Stimulated activated CD4-positive, alpha-beta T cell treated with anti-CD3 and anti-CD28 coated beads, TNF-alpha, amount 100 ng/mL, for 48 hours (primary cell): ENCODE data around the gene STX1B.
A peak's percentile ranks its signal among the peaks of the same experiment; 100 is the strongest.
"Not testable (repeated sequence)": the region's sequence is repeated elsewhere in the genome, so short reads cannot be mapped to it uniquely, and the experiment has no call there.

Source experiments
- DNase-seq, 3 donors: peaks; one replicate each; pipeline ENCODE4 v3.0.0-alpha.2; 2020; ENCODE audit warnings: low read depth in 3 of 3

STX1B gene

DNA sequence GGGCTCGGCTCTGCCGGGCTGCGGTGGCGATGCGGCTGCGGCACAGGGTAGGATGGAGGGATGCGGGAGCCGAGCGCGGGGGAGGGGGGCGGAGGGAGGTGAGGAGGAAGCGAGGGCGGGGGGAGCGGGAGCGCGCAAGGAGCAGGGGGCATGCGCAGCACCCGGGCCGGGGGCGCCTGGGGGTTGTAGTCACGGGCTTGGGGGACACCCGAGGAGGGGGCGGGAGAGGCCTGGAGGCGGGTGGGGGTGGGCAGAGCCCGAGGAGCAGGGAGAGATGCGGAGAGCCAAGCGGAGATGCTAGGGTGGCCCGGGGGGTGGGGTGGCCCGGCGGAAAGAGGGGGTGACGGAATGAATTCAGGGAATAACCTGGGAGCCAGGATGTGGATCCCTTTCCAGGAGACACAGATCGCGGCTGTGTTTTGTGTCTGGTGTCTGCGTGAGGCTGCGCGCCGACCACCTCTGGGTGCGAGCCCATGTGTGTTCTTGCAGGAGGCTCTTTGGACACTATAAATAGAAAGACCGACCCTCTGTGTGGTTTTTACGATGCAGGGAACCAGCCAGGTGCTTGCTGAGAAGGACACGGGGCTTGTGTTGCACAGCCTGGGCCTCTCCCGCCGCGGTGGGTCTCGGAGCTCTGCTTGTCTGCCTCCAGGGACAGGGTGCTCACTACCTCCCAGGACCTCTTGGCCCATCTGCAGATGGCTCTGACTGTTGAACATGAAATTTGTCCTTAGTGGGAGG lies at the start of gene STX1B:
STX1B (minus strand) TSS at position 54 of the 741 bp plus-strand sequence. CDS start 242 bp downstream, outside the sequence.
- DNase-seq = peak in 1 of 3 donors; percentile 40

DNA sequence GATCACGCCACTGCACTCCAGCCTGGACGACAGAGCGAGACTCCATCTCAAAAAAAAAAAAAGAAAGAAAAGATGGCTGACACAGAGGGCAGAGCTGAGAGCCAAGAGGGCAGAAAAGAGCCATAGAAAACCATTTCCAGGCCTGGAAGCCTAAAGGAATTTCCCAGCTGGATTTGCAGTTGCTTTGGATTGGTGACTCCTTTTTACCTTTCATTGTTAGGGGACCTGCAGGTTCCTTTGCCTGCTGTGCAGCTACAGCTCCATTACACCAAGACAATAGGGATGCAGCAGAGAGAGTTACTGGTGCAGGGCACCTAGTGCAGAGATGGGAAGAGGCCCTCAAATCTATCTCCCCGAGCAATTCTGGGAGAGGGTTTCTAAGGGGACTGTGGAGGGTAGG lies 45.2 kb upstream of the STX1B start:
- DNase-seq = no peak

DNA sequence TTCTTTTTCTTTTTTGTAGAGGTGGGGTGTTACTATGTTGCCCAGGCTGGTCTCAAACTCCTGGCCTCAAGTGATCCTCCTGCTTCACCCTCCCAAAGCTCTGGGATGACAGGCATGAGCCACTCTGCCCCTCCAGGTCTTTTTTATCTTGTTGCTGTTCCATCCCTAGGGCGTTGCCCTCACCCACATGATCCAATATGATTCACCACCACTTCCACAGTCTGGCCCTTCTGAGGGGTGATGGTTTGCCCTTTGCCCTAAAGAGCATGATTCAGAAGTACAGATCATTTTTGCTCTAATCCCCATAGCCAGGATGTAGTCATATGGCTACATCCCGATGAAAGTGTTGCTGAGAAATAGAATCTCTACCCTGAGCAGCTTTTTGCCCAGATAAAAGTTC lies 41.7 kb upstream of the STX1B start:
- no peak for DNase-seq

DNA sequence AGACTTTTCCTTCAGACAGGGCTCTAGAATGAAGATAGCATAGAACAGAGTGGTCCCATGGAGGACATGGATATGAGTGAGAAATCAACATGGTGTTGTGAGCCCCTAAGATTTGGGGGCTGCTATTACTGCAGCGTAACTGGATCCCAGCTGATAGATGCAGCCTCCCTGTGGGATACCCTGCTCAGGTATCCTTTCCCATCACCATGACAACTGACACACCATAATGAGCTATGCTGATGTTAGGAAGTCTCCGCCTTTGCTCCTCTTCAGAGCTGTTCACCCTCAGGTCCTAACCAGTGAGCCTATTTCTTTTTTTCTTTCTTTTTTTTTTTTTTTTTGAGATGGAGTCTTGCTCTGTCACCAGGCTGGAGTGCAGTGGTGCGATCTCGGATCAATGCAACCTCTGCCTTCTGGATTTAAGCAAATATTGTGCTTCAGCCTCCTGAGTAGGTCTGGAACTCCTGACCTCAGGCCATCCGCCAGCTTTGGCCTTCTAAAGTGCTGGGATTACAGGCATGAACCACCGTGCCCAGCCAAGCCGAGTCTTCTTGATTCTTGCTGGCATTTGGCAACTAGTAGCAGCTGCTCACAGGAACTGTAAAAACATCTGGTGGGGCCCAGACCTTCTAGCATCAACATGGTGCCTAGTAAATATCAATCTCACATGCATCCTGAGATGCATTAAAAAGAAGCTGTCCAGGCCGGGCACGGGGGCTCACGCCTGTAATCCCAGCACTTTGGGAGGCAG lies 40.0 kb upstream of the STX1B start:
- no peak for DNase-seq

DNA sequence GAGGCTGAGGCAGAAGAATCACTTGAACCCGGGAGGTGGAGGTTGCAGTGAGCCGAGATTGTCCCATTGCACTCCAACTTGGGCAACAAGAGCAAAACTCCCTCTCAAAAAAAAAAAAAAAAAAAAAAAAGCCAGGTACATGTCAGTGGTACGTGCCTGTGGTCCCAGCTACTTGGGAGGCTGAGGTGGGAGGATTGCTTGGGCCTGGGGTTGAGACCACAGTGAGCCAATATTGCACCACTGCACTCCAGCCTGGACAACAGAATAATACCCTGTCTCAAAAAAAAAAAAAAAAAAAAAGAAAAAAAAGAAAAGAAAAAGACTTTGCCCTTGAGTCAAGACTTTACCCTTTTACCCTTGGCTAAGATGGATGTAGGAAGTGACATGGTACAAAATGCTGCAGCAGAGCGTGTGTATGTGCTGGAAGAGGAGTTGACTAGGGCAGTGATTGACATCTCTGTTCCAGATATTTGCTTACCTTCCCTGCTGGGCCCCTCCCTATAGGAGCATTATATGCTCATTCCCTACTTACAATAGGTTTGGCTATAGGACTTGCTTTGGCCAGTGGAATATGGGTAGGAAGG lies 33.6 kb upstream of the STX1B start:
- no peak for DNase-seq

DNA sequence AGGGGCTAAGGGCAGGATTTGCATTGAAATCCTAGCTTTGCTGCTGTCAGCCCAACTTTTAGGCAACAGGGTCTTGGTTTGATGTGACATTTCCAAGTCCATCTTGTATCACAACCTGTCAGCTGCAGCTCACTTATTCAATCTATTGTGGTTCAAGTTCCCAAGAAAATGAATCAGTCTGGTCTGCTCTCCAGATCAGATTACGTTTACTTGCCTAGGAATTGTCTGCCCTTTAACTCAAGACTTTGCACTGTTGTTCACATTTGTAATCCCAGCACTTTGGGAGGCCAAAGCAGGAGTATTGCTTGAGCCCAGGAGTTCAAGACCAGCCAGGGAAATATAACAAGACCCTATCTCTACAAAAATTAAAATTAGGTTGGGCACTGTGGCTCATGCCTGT lies 32.9 kb upstream of the STX1B start:
- DNase-seq = no peak

DNA sequence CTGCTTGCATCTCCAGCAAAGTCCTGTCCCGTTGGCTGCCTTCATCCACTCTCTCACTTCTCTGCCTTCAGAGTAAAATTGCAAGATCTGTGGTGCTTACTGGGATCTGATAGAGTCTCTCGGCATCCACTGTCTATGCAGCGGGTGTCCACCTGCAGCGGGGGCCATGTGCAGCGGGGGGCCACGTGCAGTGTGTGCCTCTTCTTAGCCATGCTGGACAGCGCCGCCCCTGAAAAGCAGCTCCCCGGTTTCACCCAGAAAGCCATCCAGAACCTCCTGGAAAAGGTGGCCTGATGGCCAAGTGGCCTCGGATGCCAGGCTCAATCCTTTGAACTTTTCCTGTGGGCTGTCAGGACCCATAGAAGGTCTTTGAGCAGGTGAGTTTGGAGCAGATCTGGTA lies 32.4 kb upstream of the STX1B start:
- no peak for DNase-seq

DNA sequence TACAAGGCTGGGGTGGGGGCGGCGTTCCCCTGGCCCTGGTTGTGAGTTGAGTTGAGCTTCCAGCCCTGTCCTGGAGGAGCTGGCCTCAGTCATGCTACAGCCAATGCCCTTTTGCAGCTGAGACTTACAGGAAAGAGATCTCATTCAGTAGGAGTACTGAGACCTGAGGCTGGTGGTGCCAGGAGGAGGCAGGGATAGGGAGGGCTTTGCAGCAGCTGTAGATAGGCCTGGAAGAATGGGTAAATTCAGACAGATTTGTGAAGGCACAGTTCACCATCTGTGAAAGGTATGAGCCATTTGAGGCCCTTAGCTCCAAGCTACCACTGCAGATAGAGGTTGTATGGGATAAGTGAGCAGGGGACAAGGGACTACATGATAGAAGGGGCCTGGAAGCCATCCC lies 28.6 kb upstream of the STX1B start:
- DNase-seq = no peak

DNA sequence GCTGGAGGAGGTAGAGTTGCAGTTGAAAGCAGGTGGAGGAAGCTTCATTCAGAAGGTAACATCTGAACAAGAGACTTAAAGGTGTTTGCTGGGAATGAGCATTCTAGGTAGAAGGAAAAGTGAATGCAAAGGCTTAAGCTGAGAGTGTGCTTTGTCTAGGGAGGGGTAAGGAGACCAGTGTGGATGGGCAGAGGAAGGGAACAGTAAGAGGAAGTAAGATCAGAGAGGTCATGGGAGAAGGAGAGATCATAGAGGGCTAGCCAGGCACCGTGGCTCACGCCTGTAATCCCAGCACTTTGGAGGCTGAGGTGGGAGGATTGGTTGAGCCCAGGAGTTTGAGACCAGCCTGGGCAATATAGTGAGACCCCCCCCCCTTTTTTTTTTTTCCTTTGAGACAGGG lies 26.3 kb upstream of the STX1B start:
- DNase-seq = no peak

DNA sequence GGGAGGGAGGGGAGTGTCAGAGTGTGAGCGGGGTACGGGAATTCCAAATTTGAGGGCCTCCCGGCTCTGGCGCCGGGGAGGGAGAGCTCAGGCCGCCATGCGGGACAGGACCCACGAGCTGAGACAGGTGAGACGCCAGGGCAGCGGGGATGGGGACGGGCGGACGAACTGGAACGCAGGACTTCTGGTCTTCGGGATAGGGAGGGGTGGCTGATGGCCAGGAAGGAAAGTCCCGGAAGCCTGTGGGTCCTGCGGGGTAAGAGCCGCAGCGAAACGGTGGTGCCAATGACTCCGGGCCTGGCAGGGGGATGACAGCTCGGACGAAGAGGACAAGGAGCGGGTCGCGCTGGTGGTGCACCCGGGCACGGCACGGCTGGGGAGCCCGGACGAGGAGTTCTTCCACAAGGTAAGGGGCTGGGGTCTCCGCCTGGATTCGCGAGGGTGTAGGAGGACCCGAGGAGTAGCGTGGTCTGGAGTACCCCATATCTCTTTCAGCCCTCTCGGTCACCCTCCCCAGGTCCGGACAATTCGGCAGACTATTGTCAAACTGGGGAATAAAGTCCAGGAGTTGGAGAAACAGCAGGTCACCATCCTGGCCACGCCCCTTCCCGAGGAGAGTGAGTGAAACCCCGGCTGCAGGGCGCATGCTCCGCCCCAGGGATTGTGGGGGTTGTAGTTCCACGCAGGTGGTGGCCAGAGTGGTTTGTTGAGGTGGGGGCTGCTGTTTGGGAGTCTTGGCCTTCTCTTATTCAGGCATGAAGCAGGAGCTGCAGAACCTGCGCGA lies 23.5 kb upstream of the STX1B start:
- peak; percentile 69 to 87 (median 76) for DNase-seq

DNA sequence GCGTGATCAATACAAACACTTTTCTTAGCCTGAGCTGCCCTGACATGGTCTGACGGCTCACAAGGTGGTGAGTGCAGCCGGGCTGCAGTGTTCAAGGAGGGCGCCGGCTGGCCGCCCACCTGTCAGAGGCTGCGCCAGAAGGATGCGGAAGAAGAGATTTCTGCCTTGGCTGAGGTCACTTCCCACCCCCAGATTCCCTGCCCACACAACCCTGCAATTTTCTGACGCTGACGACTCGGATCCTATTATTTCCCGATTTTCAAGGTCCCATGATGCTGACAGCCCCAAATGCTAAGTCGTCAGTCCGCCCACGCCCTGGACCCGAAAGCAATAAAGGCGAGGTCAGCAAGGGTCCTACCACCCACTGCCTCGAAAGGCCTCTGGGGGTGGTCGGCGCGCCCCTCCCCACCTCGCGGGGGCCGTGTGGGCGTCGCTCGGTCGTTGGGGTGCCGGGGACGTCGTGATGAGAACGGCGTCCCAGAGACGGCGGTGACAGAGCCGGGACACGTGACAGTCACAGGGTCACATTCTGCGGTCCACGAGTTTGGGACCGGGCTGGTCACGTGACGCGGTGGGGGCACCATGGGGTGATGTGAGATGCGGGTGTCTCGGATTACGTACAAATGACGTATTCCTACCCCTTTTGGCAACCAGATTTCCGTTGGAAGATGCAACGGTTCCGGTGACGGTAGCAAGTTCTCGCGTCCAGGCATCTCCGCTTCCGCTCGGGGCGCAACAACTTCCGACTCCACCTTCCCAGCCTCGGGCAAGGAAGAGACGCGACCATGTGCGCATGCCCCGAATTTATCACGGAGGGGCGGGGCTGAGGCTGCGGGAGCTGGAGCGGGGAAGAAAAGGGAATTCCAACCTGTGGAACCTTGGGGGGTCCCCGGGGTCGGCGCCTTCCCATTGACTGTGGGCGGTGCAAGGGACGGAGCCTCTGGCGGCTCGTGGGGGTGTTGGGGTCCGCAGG lies 22.6 kb upstream of the STX1B start, which contains the start of gene STX4:
STX4 (plus strand) TSS at position 823 of the 973 bp plus-strand sequence. CDS start 248 bp downstream, outside the sequence.
- peak; percentile 94 to 97 (median 96) for DNase-seq

DNA sequence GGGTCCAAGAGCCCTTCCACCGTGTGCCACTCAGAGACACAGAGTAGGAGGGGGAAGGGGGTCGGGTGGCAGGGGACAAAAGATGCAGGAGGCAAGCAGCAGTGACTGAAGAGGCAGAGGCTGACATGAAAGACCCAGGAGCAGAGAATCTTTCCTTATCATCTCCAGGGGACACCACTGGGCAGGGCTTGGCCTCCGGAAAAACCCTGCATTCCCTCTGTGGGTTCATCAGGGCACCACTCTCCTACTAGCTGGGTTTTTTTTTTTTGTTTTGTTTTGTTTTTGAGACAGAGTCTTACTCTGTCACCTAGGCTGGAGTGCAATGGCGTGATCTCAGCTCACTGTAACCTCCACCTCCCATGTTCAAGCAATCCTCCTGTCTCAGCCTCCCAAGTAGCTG lies 20.8 kb upstream of the STX1B start:
- DNase-seq = no peak

DNA sequence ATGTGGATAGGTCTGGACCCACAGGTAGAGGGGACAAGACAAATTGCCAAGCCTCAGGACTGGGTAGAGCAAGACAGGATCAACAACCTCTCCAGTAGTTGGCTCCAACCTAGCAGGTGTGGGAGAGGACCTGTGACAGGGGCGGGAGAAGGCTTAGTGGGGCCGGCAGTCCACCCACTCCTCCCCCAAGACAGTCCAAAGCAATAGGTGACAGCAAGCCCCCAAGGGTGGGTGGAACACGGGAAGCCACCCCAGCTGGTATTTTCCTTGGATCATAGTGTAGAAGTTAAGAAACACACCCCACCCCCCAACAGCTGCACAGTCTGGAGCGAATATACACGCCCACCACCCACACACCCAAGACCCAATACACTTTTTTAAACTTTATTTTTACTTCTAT lies 18.8 kb upstream of the STX1B start:
- no peak for DNase-seq

DNA sequence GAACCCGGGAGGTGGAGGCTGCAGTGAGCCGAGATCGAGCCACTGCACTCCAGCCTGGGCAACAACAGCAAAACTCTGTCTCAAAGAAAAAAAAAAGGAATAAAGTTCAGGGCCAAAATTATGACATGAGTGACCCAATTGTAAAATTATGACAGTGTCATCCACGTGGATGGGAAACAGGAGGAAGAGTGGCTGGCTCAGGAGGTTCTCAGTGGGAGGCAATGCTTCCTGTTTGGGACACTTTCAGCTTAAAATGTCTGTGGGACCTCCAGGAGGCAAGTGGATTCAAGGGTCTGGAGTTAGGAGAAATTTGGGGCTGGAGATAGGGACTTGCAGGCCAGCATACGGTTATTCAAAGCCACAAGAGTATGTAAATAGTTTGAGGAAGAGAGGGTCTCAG lies 14.9 kb upstream of the STX1B start:
- DNase-seq = no peak

DNA sequence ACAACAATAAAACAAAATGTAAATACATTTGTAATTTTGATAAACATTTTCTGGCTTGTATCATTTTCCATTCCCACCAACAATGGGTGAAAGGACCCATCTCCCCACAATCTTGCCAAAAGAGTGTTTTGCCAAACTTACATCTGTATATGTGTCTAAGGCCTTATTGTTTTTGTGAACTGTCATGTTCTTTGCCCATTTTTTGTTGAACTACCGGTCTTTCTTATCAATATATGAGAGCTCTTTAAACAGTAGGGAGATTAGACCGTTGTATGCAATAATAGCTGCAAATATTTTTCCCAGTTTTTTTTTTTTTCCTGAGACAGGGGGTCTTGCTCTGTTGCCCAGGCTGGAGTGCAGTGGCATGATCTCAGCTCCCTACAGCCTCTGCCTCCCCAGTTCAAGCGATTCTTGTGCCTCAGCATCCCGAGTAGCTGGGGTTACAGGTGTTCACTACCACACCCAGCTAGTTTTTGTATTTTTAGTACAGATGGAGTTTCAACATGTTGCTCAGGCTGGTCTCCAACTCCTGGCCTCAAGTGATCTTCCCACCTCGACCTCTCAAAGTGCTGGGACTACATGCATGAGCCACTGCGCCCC lies 13.3 kb upstream of the STX1B start:
- DNase-seq = no peak

DNA sequence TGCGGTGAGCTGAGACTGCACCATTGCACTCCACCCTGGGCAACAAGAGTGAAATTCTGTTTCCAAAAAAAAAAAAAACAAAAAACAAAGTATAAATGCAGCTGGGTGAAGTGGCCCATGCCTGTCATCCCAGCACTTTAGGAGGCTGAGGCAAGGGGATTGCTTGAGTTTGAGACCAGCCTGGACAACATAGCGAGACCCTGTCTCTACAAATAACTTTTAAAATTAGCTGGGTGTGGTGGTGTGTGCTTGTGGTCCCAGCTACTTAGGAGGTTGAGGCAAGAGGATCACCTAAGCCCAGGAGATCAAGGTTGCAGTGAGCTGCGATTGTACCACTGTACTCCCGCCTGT lies 12.8 kb upstream of the STX1B start:
- no peak for DNase-seq

DNA sequence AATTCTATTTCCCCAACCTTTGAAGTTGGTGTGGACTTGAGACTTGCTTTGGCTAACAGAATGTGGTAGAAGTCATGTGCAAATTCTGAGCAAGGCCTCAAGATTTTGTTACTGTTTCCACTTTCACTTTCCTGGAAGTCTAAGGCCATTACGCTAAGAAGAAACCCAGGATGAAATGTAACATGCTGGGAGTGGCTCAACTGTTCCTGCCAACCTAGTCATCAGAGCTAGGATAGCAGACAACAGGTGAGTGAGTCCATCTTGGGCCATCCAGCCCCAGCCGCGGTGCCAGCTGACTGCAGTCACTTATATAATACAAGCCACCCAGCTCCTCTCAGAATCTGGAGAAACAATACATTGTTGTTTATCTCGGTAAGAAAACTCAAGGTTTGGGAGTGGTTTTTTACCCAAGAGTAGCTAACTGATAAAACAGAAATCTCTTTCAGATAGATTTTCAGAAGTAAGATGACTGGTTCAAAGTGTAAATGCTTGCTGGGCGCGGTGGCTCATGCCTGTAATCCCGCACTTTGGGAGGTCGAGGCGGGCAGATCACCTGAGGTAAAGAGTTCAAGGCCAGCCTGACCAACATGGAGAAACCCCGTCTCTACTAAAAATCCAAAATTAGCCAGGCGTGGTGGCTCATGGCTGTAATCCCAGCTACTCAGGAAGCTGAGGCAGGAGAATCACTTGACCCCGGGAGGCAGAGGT lies 12.3 kb upstream of the STX1B start:
- DNase-seq = no peak

DNA sequence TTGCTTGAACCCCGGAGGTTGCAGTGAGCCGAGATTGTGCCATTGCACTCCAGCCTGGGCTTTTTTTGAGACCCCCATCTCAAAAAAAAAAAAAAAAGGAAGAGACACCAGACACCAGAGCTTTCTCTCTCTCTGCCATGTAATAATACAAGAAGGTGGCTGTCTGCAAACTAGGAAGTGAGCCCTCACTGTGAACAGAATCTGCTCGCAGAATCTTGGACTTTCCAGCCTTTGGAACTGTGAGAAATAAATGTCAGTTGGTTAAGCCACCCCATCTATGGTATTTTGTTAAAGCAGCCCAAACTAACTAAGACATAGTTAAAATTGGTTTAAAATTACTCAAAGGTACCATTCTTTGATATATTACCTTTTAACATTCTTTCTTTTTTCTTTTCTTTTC lies 10.1 kb upstream of the STX1B start:
- DNase-seq = no peak

DNA sequence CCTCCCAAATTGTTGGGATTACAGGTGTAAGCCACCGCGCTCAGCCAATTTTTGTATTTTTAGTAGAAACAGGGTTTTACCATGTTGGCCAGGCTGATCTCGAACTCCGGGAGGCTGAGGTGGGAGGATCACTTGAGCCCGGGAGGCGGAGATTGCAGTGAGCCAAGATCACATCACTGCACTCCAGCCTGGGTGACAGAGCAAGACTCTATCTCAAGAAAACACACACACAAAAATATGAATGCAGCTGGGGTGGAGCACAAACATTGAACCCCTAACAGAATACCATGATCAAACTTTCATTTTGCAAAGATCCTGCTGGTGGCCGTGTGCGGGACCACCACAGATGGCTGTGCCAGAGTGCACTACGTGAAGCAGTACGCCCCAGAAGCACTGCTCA lies 7.3 kb upstream of the STX1B start:
- not testable (repeated sequence) for DNase-seq

DNA sequence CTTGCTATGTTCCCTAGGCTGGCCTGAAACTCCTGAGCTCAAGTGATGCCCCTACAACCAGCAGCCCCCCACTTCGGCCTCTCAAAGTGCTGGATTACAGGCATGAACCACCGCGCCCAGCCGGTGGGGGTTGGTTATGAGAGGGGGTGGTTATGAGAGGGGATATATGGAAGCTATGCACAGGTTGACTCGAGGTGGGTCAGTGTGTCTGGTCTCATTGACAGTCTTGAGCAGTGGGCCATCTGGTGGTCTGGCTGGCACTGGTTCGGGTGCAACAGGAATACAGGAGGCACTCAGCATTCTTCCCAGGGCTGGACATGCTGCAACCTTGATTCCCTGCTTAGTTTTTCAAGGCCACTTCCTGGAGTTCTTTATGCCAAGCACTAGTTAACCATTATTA lies 5.6 kb upstream of the STX1B start:
- no peak for DNase-seq
